Kidney glomerular epithelial cell (primary cell): Measurements from ENCODE around the gene MDM1.

Experiments
- DNase-seq: peaks from one replicate; lab custom pipeline; 2025; lab: John Stamatoyannopoulos, UW

MDM1 gene

GRCh38 chr12:68319988-68320623 is 12.1 kb downstream of the MDM1 start:
- no peak for DNase-seq

DNA sequence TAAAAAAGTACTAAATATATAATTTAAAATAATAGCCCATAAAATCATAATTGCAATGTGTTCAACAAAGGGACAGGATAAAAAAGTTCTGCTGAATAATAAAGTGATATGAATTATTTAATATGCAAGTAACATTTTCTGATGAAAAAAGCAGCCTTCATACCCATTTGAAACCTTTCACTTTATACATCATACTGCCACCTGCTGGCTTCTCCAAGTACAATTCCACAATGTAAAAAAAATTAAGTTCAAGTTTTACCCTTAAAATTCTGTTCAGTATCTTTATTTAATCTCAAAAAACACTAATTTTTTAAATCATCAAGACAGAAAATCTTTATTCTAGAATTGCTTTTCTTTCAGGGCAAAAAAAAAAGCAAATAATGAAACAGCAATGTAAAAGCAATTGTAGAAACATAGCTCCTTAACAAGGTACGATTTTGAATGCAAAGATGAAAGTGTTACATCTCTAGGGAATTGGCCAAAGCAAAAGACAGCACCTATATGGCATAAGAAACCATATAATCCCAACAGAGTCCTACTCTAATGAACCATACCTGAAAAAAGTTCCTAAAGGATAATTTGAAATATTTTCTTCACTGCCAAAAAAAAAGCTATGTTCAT is 15.0 kb downstream of the MDM1 start:
- peak; percentile 56 for DNase-seq

DNA sequence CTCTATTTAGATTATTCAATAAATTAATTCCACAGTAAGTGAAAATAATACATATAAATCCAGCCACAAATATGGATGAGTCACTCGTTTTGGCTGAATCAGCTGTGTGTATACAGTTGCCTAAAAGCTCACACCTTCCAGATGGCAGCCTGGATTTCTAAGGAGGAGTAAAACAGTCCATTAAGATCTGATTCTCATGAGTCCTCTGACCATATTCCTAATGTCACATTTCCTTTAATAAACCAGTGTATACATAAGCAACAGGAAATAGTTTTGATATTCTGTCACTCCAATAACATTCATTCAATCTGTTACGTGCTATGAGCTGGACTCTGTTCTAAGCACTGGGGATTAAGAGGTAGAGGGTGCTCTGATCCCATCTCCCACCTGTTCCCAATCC is 21.8 kb downstream of the MDM1 start:
- DNase-seq, result no peak

- DNase-seq, result no peak
Observed at GRCh38 chr12:68306564-68306963, 25.6 kb downstream of the MDM1 start.

DNA sequence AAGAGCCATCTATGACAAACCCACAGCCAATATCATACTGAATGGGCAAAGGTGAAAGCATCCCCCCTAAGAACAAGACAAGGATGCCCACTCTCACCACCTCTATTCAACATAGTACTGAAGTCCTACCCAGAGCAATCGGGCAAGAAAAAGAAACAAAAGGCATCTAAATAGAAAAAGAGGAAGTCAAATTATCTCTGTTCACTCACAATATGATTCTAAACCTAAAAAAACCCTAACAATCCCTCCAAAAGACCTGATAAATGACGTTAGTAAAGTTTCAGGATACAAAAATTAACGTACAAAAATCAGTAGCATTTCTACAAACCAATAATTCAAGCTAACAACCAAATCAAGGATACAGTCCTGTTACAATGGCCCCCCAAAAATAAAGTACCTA is 26.9 kb downstream of the MDM1 start:
- DNase-seq, result no peak

DNA sequence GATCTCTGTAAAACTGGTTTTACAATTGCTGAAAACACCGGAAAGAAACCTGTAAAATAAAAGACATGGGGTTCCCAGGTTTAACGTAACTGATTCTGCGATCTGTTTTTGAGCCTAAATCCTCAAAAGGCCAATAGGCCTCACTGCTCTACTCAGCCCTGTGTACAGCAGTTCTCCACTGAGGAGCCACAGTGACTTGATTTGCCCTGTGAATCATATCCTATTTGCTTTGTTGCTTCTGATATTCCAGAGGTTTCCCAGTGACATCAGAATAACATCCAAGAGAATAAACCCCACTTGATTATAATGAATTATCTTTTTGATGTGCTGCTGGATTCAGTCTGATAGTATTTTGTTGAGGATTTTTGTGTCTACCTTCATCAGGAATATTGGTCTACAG is 27.5 kb downstream of the MDM1 start:
- no peak for DNase-seq

DNA sequence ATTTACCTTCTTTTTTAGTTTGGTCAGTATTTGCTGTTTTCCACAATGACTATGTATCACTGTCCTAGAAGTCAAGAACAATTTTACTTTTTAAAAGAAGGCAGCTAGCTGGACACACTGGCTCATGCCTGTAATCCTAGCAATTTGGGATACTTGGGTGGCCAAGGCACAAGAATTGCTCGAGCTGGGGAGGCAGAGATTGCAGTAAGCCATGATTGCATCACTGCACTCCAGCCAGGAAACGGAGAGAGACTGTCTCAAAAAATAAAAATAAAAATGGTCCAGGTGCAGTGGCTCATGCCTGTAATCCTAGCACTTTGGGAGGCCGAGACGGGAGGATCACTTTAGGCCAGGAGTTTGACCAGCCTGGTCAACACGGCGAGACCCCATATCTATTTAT is 28.3 kb downstream of the MDM1 start:
- DNase-seq, result no peak

DNA sequence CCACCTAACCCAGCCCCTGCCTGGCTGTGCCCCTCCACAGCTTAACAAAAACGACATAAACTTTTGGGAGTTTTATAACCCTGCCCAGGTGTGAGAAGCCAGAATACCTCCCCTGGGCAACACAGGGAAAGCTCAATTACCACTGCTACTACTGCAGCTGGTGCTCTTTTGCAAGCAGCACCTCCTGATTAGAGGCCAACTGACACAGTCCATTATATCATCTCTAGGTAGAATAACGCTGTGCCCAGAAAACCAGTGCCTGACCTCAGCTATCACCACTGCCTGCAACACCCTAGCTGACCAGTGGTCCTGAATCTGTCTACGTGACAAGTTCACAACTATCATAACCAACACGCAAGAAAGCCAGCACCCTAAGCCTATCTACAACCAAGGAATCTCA is 34.2 kb downstream of the MDM1 start:
- DNase-seq, result no peak

GRCh38 chr12:68294251-68294650 is 37.9 kb downstream of the MDM1 start:
- no peak for DNase-seq

- no peak for DNase-seq
Observed at GRCh38 chr12:68293347-68293746, 38.8 kb downstream of the MDM1 start.

GRCh38 chr12:68292151-68292943 is 39.8 kb downstream of the MDM1 start:
- DNase-seq, result peak; percentile 26

DNA sequence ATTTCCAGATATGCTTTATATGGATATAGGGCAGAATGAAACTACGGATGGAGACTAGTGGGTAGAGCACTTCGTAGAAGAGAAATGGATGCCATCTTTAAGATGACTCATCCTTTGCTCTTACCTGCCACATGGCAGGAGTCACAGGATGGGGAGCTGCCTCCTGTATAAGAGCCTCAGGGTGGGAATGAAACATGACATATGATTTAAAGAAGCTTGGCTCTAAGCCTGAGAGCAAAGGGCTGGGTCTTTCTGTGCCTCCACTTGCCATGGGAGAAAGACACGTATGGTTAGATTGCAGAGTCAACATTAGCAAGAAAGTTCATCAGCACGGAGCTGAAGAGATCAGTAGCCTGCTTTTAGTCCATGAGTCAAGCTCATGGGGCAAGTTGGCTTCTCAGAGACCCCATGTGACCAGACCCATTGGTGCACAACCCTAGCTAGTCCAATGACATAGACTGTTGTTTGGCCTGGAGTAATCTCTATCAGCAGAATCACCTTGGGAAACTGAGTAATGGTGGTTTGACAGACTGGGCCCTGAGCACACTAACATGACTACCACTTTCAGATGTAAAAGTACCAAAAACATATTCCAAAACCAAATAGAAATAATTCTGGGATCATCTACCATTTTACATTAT is 40.6 kb downstream of the MDM1 start:
- no peak for DNase-seq

DNA sequence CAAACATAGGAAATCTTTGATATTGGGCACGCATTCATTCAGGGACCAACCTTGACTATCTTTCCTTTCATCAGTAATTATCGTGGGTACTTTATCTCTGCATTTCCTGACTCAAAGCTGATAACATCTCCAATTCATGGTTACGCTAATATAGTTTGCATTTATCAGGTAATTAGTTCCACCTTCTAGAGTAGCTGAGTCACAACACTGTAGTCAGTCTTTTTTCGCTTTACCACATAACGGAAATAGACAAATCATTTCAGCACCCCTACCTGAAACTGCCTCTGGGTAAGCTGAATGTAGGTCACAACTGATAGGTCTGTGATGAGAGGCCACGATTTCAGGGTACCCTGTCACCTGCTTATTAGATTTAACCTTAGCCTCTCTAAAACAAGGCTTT is 42.0 kb downstream of the MDM1 start:
- no peak for DNase-seq

DNA sequence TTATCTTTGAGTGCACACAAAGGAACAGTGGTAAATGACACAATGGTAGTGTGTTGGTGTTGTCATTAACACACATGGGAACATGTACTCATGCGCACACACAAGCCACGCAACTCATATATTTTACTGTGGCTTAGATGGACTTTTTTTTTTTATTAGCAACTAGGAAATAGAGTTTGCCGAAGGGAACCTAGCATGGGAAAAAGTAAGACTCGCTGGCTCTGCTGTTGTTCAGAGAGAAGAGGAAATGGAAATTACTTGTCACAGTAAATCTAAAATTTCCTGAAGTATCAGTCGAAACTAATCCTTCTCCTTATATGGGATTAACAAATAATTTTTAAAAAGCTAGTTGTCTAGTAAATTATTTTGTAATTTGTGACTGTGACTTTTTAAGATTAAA is 45.1 kb downstream of the MDM1 start:
- no peak for DNase-seq

- no peak for DNase-seq
Observed at GRCh38 chr12:68286396-68286795, 45.8 kb downstream of the MDM1 start.

- no peak for DNase-seq
Observed at GRCh38 chr12:68285541-68285940, 46.6 kb downstream of the MDM1 start.

DNA sequence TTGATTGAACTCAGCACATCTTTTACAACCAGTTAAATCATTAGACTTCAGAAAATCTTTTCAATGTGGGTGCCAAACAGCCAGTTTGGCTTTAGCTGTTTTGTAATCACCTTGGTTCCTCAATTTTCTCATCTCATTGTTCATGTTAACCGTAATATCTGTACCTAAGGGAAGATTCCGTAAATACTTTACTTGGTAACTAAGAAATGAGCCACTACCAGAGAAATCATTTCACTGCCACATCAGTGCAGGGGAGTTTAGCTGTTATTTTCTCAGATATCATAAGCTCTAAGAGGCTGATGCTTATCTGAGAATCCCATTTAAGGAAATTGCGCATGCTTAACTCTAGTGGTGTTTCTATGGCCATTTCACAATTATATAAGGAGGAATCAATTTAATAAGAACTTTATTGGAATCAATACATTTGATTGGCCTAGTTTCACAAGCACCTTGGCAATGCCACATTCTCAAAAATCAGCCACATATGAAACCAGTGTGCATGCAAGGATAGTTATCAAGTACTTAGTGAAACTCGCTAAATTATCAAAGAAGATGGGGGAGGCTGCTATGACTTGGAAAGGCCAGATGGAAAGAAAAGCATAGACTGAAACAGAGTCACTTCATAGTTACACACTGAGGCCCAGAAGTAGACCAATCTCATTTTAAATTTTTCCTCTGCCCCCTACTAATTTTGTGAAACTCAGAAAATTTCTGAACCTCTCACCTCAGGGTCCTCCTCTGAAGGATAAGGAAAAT is 50.7 kb downstream of the MDM1 start:
- no peak for DNase-seq

- no peak for DNase-seq
Observed at GRCh38 chr12:68280240-68280639, 51.9 kb downstream of the MDM1 start.

DNA sequence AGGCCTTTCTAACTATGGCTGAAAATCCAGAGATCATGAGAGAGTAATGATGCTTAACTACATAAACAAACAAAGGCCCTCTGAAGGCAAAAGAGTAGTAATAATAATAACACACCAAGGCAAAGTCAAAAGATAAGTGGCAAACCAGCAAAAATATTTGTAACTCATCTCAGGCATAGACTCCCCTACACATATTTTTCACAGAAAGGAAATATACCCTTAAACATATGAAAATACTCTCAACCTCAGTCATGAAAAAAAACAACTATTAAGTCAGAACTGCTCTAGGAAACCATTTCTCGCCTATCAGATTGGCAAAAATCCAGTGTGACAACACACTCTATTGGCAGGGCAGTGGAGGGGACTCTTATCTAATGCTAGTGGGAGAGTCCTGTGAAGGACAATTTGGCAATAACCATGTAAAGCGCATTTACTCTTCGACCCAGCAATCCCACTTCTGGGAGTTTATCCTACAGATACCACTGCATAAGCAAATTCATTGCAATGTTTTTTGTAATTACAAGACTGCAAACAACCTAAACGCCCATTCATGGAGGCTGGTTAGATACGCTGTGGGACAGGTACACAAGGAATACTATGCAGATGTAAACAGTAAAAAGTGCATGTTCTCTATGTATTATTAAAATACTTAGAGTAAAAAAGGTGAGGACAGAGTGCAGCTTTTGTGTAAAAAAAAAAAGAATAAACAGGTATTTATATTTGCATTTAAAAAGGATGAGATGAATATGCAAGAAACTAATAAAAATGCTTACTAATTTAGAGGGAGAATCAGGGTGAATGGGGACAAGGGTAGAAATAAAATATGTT is 52.7 kb downstream of the MDM1 start:
- DNase-seq, result peak; percentile 40

DNA sequence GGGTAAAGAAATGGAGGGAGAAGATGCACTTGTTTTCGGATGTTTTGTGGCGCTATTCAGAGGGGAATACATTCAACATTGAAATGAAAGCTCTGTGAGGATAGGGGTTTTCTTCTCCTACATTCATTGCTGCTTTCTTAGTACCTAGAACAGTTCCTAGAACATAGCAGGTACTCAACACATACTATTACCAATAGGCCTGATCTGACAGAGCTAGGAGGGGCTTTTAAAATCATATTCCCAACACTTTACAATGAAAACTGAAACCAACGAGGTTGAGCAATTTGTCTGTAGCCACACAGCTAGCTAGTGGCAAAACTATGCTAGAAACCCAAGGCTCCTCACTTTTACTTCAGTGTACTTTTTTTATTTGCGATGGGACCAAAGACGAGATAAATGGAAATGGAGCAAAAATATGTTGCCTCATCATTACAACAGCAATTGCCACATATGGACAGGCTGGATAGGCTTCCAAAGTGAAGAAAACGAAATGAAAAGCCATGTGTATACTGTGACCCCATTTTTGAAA is 55.7 kb downstream of the MDM1 start:
- DNase-seq, result no peak

- no peak for DNase-seq
Observed at GRCh38 chr12:68272732-68273131, 59.4 kb downstream of the MDM1 start.
